SU-DHL-6 (cell line): ENCODE results near the gene LRRC2.

Experiments used
- CTCF ChIP-seq: fragments of 200-600 bp; sonication (generic); IDR thresholded peaks from one replicate; pipeline ENCODE4 v1.5.1; 2017; ENCODE audit warnings: antibody characterized with exemption, mild to moderate bottlenecking, low read length, moderate library complexity; ENCODE audit not compliant: insufficient read depth, poor library complexity, severe bottlenecking
- EZH2phosphoT487 ChIP-seq: fragments of 200-600 bp; sonication (generic), shearing (Covaris generic); conservative IDR thresholded peaks from 2 replicates; pipeline ENCODE4 v1.6.1; 2018; ENCODE audit warnings: mild to moderate bottlenecking, antibody characterized with exemption, low read length, moderate library complexity, mixed read lengths

GRCh38 chr3:46595819-46596314 lies 29.8 kb upstream of the LRRC2 start:
- TF ChIP-seq CTCF: no peak
- no peak for TF ChIP-seq EZH2phosphoT487
